Transverse colon (tissue), 4 donors: ENCODE data around the gene KIF1A. TPM values are rescaled to one million over a fixed set of nuclear protein-coding genes. Genes with fewer than 3 reads are reported as not detected.

Source experiments
- DNase-seq: peaks from one replicate; pipeline ENCODE4 v3.0.0-alpha.2; 2019
- H3K27ac ChIP-seq, 4 donors: fragments of 200-600 bp; sonication (generic); 2 replicates each; pipeline ENCODE4 v1.5.1; 2016 to 2018; ENCODE audit warnings: inconsistent platforms in 4 of 4
- H3K27me3 ChIP-seq: fragments of 200-600 bp; sonication (generic); 2 replicates; pipeline ENCODE4 v1.5.1; 2017; ENCODE audit warnings: inconsistent platforms
- H3K36me3 ChIP-seq, 4 donors: fragments of 200-600 bp; sonication (generic); 2 replicates each; pipeline ENCODE4 v1.5.1; 2017 to 2019; ENCODE audit warnings: inconsistent platforms in 4 of 4
- H3K4me1 ChIP-seq, 4 donors: fragments of 200-600 bp; sonication (generic); 2 replicates each; pipeline ENCODE4 v1.5.1; 2017 to 2020; ENCODE audit warnings: inconsistent platforms in 4 of 4
- H3K4me3 ChIP-seq, 4 donors: fragments of 200-600 bp; sonication (generic); 1 replicate in 1 of 4; 2 replicates in 3 of 4; pipeline versions ENCODE4 v1.5.1 to v1.6.1; 2017 to 2019; ENCODE audit warnings: inconsistent platforms in 4 of 4
- H3K9me3 ChIP-seq, 2 donors: fragments of 200-600 bp; sonication (generic); 2 replicates each; pipeline ENCODE4 v1.5.1; 2017 to 2019; ENCODE audit warnings: inconsistent platforms in 2 of 2
- CTCF ChIP-seq, 5 experiments: fragments of 200-600 bp in 3 of 5; fragments of 450-650 bp in 2 of 5; sonication (generic) in 3 of 5; IDR thresholded peaks; 1 replicate in 2 of 5; 2 replicates in 3 of 5; pipeline ENCODE4 v1.5.1; 2016 to 2017; ENCODE audit warnings: antibody characterized with exemption in 5 of 5, inconsistent platforms in 3 of 5, mild to moderate bottlenecking in 2 of 5, moderate library complexity in 1 of 5
- EP300 ChIP-seq: sonication (generic); formaldehyde crosslinking; IDR thresholded peaks from one replicate; pipeline ENCODE4 v1.6.1; 2017; ENCODE audit warnings: antibody characterized with exemption, low read depth
- POLR2A ChIP-seq: fragments of 450-650 bp; IDR thresholded peaks from one replicate; pipeline ENCODE4 v1.6.1; 2016; ENCODE audit warnings: antibody characterized with exemption, mild to moderate bottlenecking, moderate library complexity
- POLR2AphosphoS5 ChIP-seq, 3 donors: sonication (generic); formaldehyde crosslinking; IDR thresholded peaks; one replicate each; pipeline ENCODE4 v1.6.1; 2016; ENCODE audit warnings: antibody characterized with exemption in 3 of 3
- WGBS, 2 donors: methylation state at CpG; one replicate each; pipeline ENCODE4 v1.1.5; 2018; ENCODE audit warnings: low coverage in 1 of 2; 5-methylcytosine and 5-hydroxymethylcytosine counted together
- in situ Hi-C, 4 donors: fragments of 200-750 bp; cut with MboI; loops; one replicate each; pipeline versions ENCODE4 v1.15.0 to v1.15.1; 2017; ENCODE audit warnings: low sequenced_read_pairs in 3 of 4, low pct_ligation_motif_present in 1 of 4, low pct_unique_long_range_greater_than_20kb in 1 of 4
- intact Hi-C: fragments of 100-400 bp; cut with DNase I; formaldehyde crosslinking; loops from one replicate; pipeline ENCODE4 v1.15.1; 2023; ENCODE audit warnings: low total_unique reads
- total RNA-seq, 4 donors: library from RNA; depleted of rRNA; stranded (reverse); fragments of >200 nt; gene quantifications; one replicate each; pipeline ENCODE4 v1.1.0, GENCODE V29; 2016

Gene KIF1A
- total RNA-seq, 4 donors from 2014 or later, result 0.40 to 3.4 (median 2.9) TPM

GRCh38 chr2:240704651-240705050 lies 115.4 kb downstream of the KIF1A start:
- intact Hi-C loops (no loop called here), in situ Hi-C loops (loop anchor here in 2 of 4 donors (25.0 kb wide), 1 partner anchor 192 kb away; no protein-coding TSS in a partner anchor)
- TF ChIP-seq CTCF (IDR thresholded peaks at IDR 0.05) (no peak), POLR2A (no peak), EP300 (no peak), POLR2AphosphoS5 (IDR thresholded peaks at IDR 0.05) (no peak)

GRCh38 chr2:240703417-240704341 lies 116.3 kb downstream of the KIF1A start:
- in situ Hi-C loops, result loop anchor here in 2 of 4 donors (25.0 kb wide), 1 partner anchor 191 kb away; no protein-coding TSS in a partner anchor
- TF ChIP-seq CTCF (IDR thresholded peaks at IDR 0.05), result no peak
- no peak for TF ChIP-seq EP300
- no peak for TF ChIP-seq POLR2AphosphoS5 (IDR thresholded peaks at IDR 0.05)
- no peak for TF ChIP-seq POLR2A
- no peaks in the 10 kb centered on the region for H3K4me1 ChIP-seq
- no peak for DNase-seq
- no peaks in the 10 kb centered on the region for H3K36me3 ChIP-seq
- H3K27ac ChIP-seq, result no peak overlapping the region
- H3K9me3 ChIP-seq, result no peaks in the 10 kb centered on the region
- H3K27me3 ChIP-seq, result peaks cover 16% of the 10 kb centered on the region
- intact Hi-C loops, result no loop called here
- no peak overlapping the region for H3K4me3 ChIP-seq
- 64% methylated on average over 16 of the region's 18 CpGs; no CpG with 5 or more reads in 1 of the 2 donors for WGBS, 2 donors

More at GRCh38 chr2:240704651-240705050, 115.4 kb downstream of the KIF1A start:
- H3K36me3 ChIP-seq, result no peaks in the 10 kb centered on the region
- no peak overlapping the region for H3K27ac ChIP-seq
- 53 to 72% methylated on average over 7 to 19 of the region's 19 CpGs for WGBS, 2 donors
- H3K9me3 ChIP-seq, result no peaks in the 10 kb centered on the region
- H3K4me1 ChIP-seq, result no peaks in the 10 kb centered on the region
- H3K4me3 ChIP-seq, result no peak overlapping the region
- DNase-seq, result no peak
- H3K27me3 ChIP-seq, result peaks cover 17% of the 10 kb centered on the region

- H3K27ac ChIP-seq, result no peak overlapping the region
- peaks cover 16% of the 10 kb centered on the region for H3K27me3 ChIP-seq
- no peak overlapping the region for H3K4me3 ChIP-seq
- WGBS, 2 donors, result 60 to 71% methylated on average over 2 to 9 of the region's 9 CpGs
- DNase-seq, result no peak
- no peaks in the 10 kb centered on the region for H3K36me3 ChIP-seq
- in situ Hi-C loops (loop anchor here in 2 of 4 donors (25.0 kb wide), 1 partner anchor 190 kb away; no protein-coding TSS in a partner anchor), intact Hi-C loops (no loop called here)
- H3K4me1 ChIP-seq, result no peaks in the 10 kb centered on the region
- TF ChIP-seq EP300, result no peak
- TF ChIP-seq POLR2A, result no peak
- no peak for TF ChIP-seq CTCF (IDR thresholded peaks at IDR 0.05)
- no peak for TF ChIP-seq POLR2AphosphoS5 (IDR thresholded peaks at IDR 0.05)
- no peaks in the 10 kb centered on the region for H3K9me3 ChIP-seq
These were observed 117.4 kb downstream of the KIF1A start for GRCh38 chr2:240702640-240703011.
